ENCODE data around the gene BCL6. TPM values are rescaled to one million over a fixed set of nuclear protein-coding genes. Genes with fewer than 3 reads are reported as not detected.

BCL6 gene
- total and polyA plus RNA-seq, 2 donors (not counting 3 experiments of a cell fraction or from before 2014, with no cell fraction given): 6.9 to 12.1 TPM

DNA sequence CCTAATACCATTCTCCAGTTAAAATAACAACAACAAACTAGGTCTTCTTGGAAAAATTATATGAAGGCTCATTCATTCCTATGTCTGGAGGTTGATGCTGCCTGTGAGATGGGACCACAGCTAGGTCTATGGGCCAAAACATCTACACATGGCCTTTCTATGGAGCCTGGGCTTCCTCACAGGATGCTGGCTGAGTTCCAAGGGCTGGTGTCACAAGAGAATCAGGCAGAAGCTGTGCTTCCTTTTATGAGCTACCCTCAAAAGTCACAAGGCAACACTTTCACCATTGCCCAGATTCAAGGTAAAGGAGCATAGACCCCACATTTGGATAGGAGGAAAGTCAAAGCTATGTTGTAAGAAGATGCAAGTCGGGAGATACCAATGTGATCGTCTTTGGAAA lies 38.3 kb downstream of the BCL6 start:
- H3K27me3 ChIP-seq (ENCODE audit: control insufficient read depth in 2 of 2, insufficient read depth in 2 of 2, low read length in 2 of 2): no peaks in the 10 kb centered on the region
- dilution Hi-C loops (cut with MboI; ENCODE audit: extremely low pct_ligation_motif_present, low sequenced_read_pairs): no loop called here
- no peaks in the 10 kb centered on the region for H4K20me1 ChIP-seq (replicated peaks; ENCODE audit: control insufficient read depth, extremely low read depth, insufficient read depth, low read length)
- FAIRE-seq (no peak), DNase-seq (ENCODE audit: low read depth, low spot score) (no peak)
- no peak overlapping the region for H2AFZ ChIP-seq (ENCODE audit: low read depth, low read length)
- TF ChIP-seq POLR2AphosphoS5 (IDR thresholded peaks at IDR 0.05; ENCODE audit: insufficient read depth, low read depth, low read length): no peak
- no peak for TF ChIP-seq FOS (IDR thresholded peaks at IDR 0.05; ENCODE audit: borderline replicate concordance, insufficient read depth, low read length)
- TF ChIP-seq MYC (IDR thresholded peaks at IDR 0.05; ENCODE audit: low read depth, low read length): no peak
- TF ChIP-seq, protein P1, sequence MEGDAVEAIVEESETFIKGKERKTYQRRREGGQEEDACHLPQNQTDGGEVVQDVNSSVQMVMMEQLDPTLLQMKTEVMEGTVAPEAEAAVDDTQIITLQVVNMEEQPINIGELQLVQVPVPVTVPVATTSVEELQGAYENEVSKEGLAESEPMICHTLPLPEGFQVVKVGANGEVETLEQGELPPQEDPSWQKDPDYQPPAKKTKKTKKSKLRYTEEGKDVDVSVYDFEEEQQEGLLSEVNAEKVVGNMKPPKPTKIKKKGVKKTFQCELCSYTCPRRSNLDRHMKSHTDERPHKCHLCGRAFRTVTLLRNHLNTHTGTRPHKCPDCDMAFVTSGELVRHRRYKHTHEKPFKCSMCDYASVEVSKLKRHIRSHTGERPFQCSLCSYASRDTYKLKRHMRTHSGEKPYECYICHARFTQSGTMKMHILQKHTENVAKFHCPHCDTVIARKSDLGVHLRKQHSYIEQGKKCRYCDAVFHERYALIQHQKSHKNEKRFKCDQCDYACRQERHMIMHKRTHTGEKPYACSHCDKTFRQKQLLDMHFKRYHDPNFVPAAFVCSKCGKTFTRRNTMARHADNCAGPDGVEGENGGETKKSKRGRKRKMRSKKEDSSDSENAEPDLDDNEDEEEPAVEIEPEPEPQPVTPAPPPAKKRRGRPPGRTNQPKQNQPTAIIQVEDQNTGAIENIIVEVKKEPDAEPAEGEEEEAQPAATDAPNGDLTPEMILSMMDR (IDR thresholded peaks at IDR 0.05; ENCODE audit: extremely low read depth in 1 of 2, insufficient read depth in 1 of 2, low read depth in 1 of 2, low read length in 2 of 2): no peak
- TF ChIP-seq GATA2 (IDR thresholded peaks at IDR 0.05; ENCODE audit: insufficient read depth, insufficient read length, low read depth, low read length): no peak
- no peak for TF ChIP-seq JUN (IDR thresholded peaks at IDR 0.05; ENCODE audit: borderline replicate concordance, insufficient read depth, insufficient read length, low read depth)
- TF ChIP-seq, protein P2, sequence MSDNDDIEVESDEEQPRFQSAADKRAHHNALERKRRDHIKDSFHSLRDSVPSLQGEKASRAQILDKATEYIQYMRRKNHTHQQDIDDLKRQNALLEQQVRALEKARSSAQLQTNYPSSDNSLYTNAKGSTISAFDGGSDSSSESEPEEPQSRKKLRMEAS (IDR thresholded peaks at IDR 0.05; ENCODE audit: insufficient read depth, insufficient read length): no peak
- no peak for TF ChIP-seq POLR2A (IDR thresholded peaks at IDR 0.05; ENCODE audit: low read depth, low read length)
- TF ChIP-seq EZH2 (IDR thresholded peaks at IDR 0.05; ENCODE audit: borderline replicate concordance, low read depth, low read length, severe bottlenecking): no peak
- H3K79me2 ChIP-seq (ENCODE audit: control insufficient read depth, insufficient read depth, low read length): no peaks in the 10 kb centered on the region
- no peaks in the 10 kb centered on the region for H3K9me1 ChIP-seq (replicated peaks; ENCODE audit: control insufficient read depth, extremely low read depth, insufficient read depth, low read length)
- no TSS peak for BruUV-seq (replicated peaks)
- H3K27ac ChIP-seq (ENCODE audit: insufficient read depth, low read depth, low read length): no peak overlapping the region
- POLR2A ChIA-PET: interaction anchor here (0.6 kb wide), 1 partner anchor 134 kb away, joined by 5 read pairs; no protein-coding TSS in a partner anchor
- H3K4me3 ChIP-seq (replicated peaks in 1 of 3; ENCODE audit: insufficient read depth in 1 of 3, low read depth in 1 of 3, low read length in 3 of 3): no peak overlapping the region
- intact Hi-C loops (cut with micrococcal nuclease): no loop called here
- no peaks in the 10 kb centered on the region for H3K4me1 ChIP-seq (ENCODE audit: control insufficient read depth, extremely low read depth, insufficient read depth, low read length)
- CTCF ChIA-PET: interaction anchor here (1.6 kb wide), 1 partner anchor 27 kb away, joined by 6 read pairs; no protein-coding TSS in a partner anchor
- no peak overlapping the region for H3K9ac ChIP-seq (replicated peaks; ENCODE audit: extremely low read depth, insufficient read depth, low read length)
- no peak overlapping the region for H3K4me2 ChIP-seq (ENCODE audit: insufficient read depth, low read length)
- H3K9me3 ChIP-seq (replicated peaks; ENCODE audit: control insufficient read depth, insufficient read depth, low read length): no peaks in the 10 kb centered on the region
- no peaks in the 10 kb centered on the region for H3K36me3 ChIP-seq (ENCODE audit: control insufficient read depth in 2 of 2, extremely low read depth in 1 of 2, insufficient read depth in 2 of 2, low read length in 2 of 2)

Measured in endothelial cell of umbilical vein (primary cell).